ENCODE results near the gene IFT20.

- TF ChIP-seq CTCF (conservative IDR thresholded peaks at IDR 0.05; ENCODE audit: low read depth in 2 of 2), result no peak
- TF ChIP-seq CREB1 (CRISPR knock-in tag; IDR thresholded peaks at IDR 0.05; ENCODE audit: low read depth), result no peak
- no peak for TF ChIP-seq EZH2phosphoT487 (IDR thresholded peaks at IDR 0.05; ENCODE audit: unreplicated experiment)
- no peak for TF ChIP-seq EZH2 (IDR thresholded peaks at IDR 0.05; ENCODE audit: low read depth, unreplicated experiment)
- TF ChIP-seq POLR2AphosphoS5 (IDR thresholded peaks at IDR 0.05; ENCODE audit: low read depth), result no peak
- no peak for TF ChIP-seq REST (IDR thresholded peaks at IDR 0.05; ENCODE audit: unreplicated experiment)
- TF ChIP-seq NANOG (IDR thresholded peaks at IDR 0.05; ENCODE audit: borderline replicate concordance), result no peak
- no peak for TF ChIP-seq JUNB (IDR thresholded peaks at IDR 0.05; ENCODE audit: unreplicated experiment)
- no peak for TF ChIP-seq ZNF331 (CRISPR knock-in tag; IDR thresholded peaks at IDR 0.05; ENCODE audit: low read depth)
These were observed 9.2 kb downstream of the IFT20 start for GRCh38 chr17:28326114-28326513.

Data from GM23338 (cell line).